Measurements from ENCODE around the gene PDPK1. TPM values are rescaled to one million over a fixed set of nuclear protein-coding genes. Genes with fewer than 3 reads are reported as not detected.

PDPK1 gene
- total RNA-seq, 1 donor from 2014 or later: 26.1 TPM

- ATAC-seq: peak; percentile 43
Measured at GRCh38 chr16:2507052-2507659, 30.7 kb upstream of the PDPK1 start.

GRCh38 chr16:2507665-2508064, 30.2 kb upstream of the PDPK1 start:
- ATAC-seq: peak; percentile 19

- ATAC-seq: no peak
Measured at GRCh38 chr16:2508722-2509400, 29.0 kb upstream of the PDPK1 start.

GRCh38 chr16:2511128-2511800, 26.6 kb upstream of the PDPK1 start:
- no peak for ATAC-seq

- no peak for ATAC-seq
Measured at GRCh38 chr16:2511996-2512734, 25.7 kb upstream of the PDPK1 start.

GRCh38 chr16:2512735-2513404, 25.0 kb upstream of the PDPK1 start:
- ATAC-seq: no peak

- ATAC-seq: peak; percentile 83
Measured at GRCh38 chr16:2513405-2514332, 24.2 kb upstream of the PDPK1 start, which contains the start of gene ATP6V0C. Gene ATP6V0C (plus strand): TSS chr16:2513952. CDS start chr16:2514104, 152 bp downstream.

- peak; percentile 3 for ATAC-seq
Measured at GRCh38 chr16:2514333-2515179, 23.3 kb upstream of the PDPK1 start.

- peak; percentile 35 for ATAC-seq
Measured at GRCh38 chr16:2515180-2515851, 22.5 kb upstream of the PDPK1 start.

- no peak for ATAC-seq
Measured at GRCh38 chr16:2516391-2517240, 21.2 kb upstream of the PDPK1 start.

GRCh38 chr16:2517954-2518605, 19.7 kb upstream of the PDPK1 start:
- ATAC-seq: no peak

- ATAC-seq: no peak
Measured at GRCh38 chr16:2518823-2519710, 18.8 kb upstream of the PDPK1 start.

- ATAC-seq: peak; percentile 0
Measured at GRCh38 chr16:2519711-2520080, 18.1 kb upstream of the PDPK1 start.

GRCh38 chr16:2520097-2520783, 17.6 kb upstream of the PDPK1 start, which contains the start of gene AMDHD2:
Gene AMDHD2 (plus strand): TSS chr16:2520371. CDS start chr16:2520459, 88 bp downstream.
- peak; percentile 60 for ATAC-seq

GRCh38 chr16:2520784-2521531, 16.9 kb upstream of the PDPK1 start:
- ATAC-seq: peak; percentile 74

GRCh38 chr16:2523801-2524231, 14.0 kb upstream of the PDPK1 start:
- ATAC-seq: no peak

Data from esophagus mucosa (tissue), 1 donor.